Measurements from ENCODE around the gene UPK3B.
"Not testable (repeated sequence)": the region's sequence is repeated elsewhere in the genome, so short reads cannot be mapped to it uniquely, and the experiment has no call there.

- TF ChIP-seq CTCF, POLR2A (IDR thresholded peaks at IDR 0.05): not testable (repeated sequence)
Observed at GRCh38 chr7:76559685-76560084, 49.3 kb downstream of the UPK3B start.
